ENCODE measurements around the gene FKBP1A.

Gene FKBP1A

GRCh38 chr20:1337441-1337840 is 55.4 kb downstream of the FKBP1A start:
- peak overlapping the region; percentile 65 for H3K27ac ChIP-seq
- H3K4me3 ChIP-seq (ENCODE audit: low read depth in 1 of 2, low read length in 1 of 2) = peak overlapping the region in 1 of 2 experiments; percentile 3
- H3K36me3 ChIP-seq = no peaks in the 10 kb centered on the region
- H3K9me3 ChIP-seq = no peaks in the 10 kb centered on the region
- no peak for TF ChIP-seq CTCF (IDR thresholded peaks at IDR 0.05)
- H3K4me1 ChIP-seq (ENCODE audit: control insufficient read depth in 1 of 2, insufficient read depth in 1 of 2, low read depth in 1 of 2, low read length in 1 of 2) = peaks cover 41 to 50% of the 10 kb centered on the region in 2 experiments
- no peaks in the 10 kb centered on the region for H3K27me3 ChIP-seq

GRCh38 chr20:1336699-1337367 is 56.0 kb downstream of the FKBP1A start:
- H3K27me3 ChIP-seq = no peaks in the 10 kb centered on the region

GRCh38 chr20:1335961-1336698 is 56.7 kb downstream of the FKBP1A start:
- Histone ChIP-seq H3K4me1 (ENCODE audit: control insufficient read depth in 1 of 2, insufficient read depth in 1 of 2, low read depth in 1 of 2, low read length in 1 of 2) (peaks cover 41 to 50% of the 10 kb centered on the region in 2 experiments), H3K27ac (peak overlapping the region; percentile 65), H3K27me3 (no peaks in the 10 kb centered on the region), H3K9me3 (no peaks in the 10 kb centered on the region), H3K4me3 (ENCODE audit: low read depth in 1 of 2, low read length in 1 of 2) (no peak overlapping the region), H3K36me3 (no peaks in the 10 kb centered on the region)
- TF ChIP-seq CTCF (IDR thresholded peaks at IDR 0.05) = no peak

More at GRCh38 chr20:1336699-1337367, 56.0 kb downstream of the FKBP1A start:
- H3K27ac ChIP-seq = peak overlapping the region; percentile 65
- no peaks in the 10 kb centered on the region for H3K9me3 ChIP-seq
- peaks cover 41 to 50% of the 10 kb centered on the region in 2 experiments for H3K4me1 ChIP-seq (ENCODE audit: control insufficient read depth in 1 of 2, insufficient read depth in 1 of 2, low read depth in 1 of 2, low read length in 1 of 2)
- H3K36me3 ChIP-seq = no peaks in the 10 kb centered on the region
- H3K4me3 ChIP-seq (ENCODE audit: low read depth in 1 of 2, low read length in 1 of 2) = peak overlapping the region; percentile 3 to 33
- no peak for TF ChIP-seq CTCF (IDR thresholded peaks at IDR 0.05)

- Histone ChIP-seq H3K36me3 (no peaks in the 10 kb centered on the region), H3K4me1 (ENCODE audit: control insufficient read depth in 1 of 2, insufficient read depth in 1 of 2, low read depth in 1 of 2, low read length in 1 of 2) (peaks cover 41 to 50% of the 10 kb centered on the region in 2 experiments), H3K9me3 (no peaks in the 10 kb centered on the region), H3K4me3 (ENCODE audit: low read depth in 1 of 2, low read length in 1 of 2) (no peak overlapping the region), H3K27ac (peak overlapping the region; percentile 36), H3K27me3 (no peaks in the 10 kb centered on the region)
- TF ChIP-seq CTCF (IDR thresholded peaks at IDR 0.05) = no peak
These were observed 58.1 kb downstream of the FKBP1A start for GRCh38 chr20:1334761-1335160.

- H3K4me3 ChIP-seq (ENCODE audit: low read depth in 1 of 2, low read length in 1 of 2) = no peak overlapping the region
- peaks cover 41 to 50% of the 10 kb centered on the region in 2 experiments for H3K4me1 ChIP-seq (ENCODE audit: control insufficient read depth in 1 of 2, insufficient read depth in 1 of 2, low read depth in 1 of 2, low read length in 1 of 2)
- no peaks in the 10 kb centered on the region for H3K36me3 ChIP-seq
- peak overlapping the region; percentile 36 for H3K27ac ChIP-seq
- TF ChIP-seq CTCF (IDR thresholded peaks at IDR 0.05) = no peak
- no peaks in the 10 kb centered on the region for H3K27me3 ChIP-seq
- H3K9me3 ChIP-seq = no peaks in the 10 kb centered on the region
These were observed 58.5 kb downstream of the FKBP1A start for GRCh38 chr20:1334370-1334731.

Measured in neutrophil (primary cell).